DOHH2 (cell line): ENCODE results near the gene INSIG2.

Experiments
- H3F3A ChIP-seq: fragments of 200-600 bp; sonication (generic), shearing (Covaris generic); 2 replicates; pipeline ENCODE4 v1.6.0; 2016; ENCODE audit warnings: antibody characterized with exemption, mild to moderate bottlenecking; ENCODE audit not compliant: control insufficient read depth, insufficient read depth
- H3K27ac ChIP-seq: fragments of 200-600 bp; sonication (generic); 2 replicates; pipeline ENCODE4 v1.5.1; 2014; ENCODE audit warnings: low read depth, mild to moderate bottlenecking, low read length, moderate library complexity
- H3K27me3 ChIP-seq: fragments of 200-600 bp; sonication (generic); 2 replicates; pipeline ENCODE4 v1.6.1; 2014; ENCODE audit warnings: mild to moderate bottlenecking, low read length, mixed read lengths; ENCODE audit not compliant: control insufficient read depth
- H3K36me3 ChIP-seq: fragments of 200-600 bp; sonication (generic); 2 replicates; pipeline ENCODE4 v1.6.1; 2014; ENCODE audit warnings: mild to moderate bottlenecking, low read length, moderate library complexity, mixed read lengths; ENCODE audit not compliant: control insufficient read depth
- H3K4me1 ChIP-seq: fragments of 200-600 bp; sonication (generic); 2 replicates; pipeline ENCODE4 v1.6.1; 2014; ENCODE audit warnings: mild to moderate bottlenecking, low read length, mixed read lengths; ENCODE audit not compliant: control insufficient read depth
- H3K4me2 ChIP-seq: fragments of 200-600 bp; sonication (generic); 2 replicates; pipeline ENCODE4 v1.6.0; 2014; ENCODE audit warnings: mild to moderate bottlenecking, low read length, moderate library complexity
- H3K4me3 ChIP-seq: fragments of 200-600 bp; sonication (generic); 2 replicates; pipeline ENCODE4 v1.5.1; 2014; ENCODE audit warnings: mild to moderate bottlenecking, low read length, mixed read lengths
- H3K79me2 ChIP-seq: fragments of 200-600 bp; sonication (generic); 2 replicates; pipeline ENCODE4 v1.6.1; 2014; ENCODE audit warnings: mild to moderate bottlenecking, low read length, mixed read lengths; ENCODE audit not compliant: control insufficient read depth
- H3K9me2 ChIP-seq: fragments of 200-600 bp; sonication (generic); replicated peaks from 2 replicates; pipeline ENCODE4 v1.6.1; 2014; ENCODE audit warnings: mild to moderate bottlenecking, low read length, mixed read lengths; ENCODE audit not compliant: control insufficient read depth
- H3K9me3 ChIP-seq: fragments of 200-600 bp; sonication (generic); 2 replicates; pipeline ENCODE4 v1.6.1; 2014; ENCODE audit warnings: antibody characterized with exemption, low read length, mixed read lengths; ENCODE audit not compliant: control insufficient read depth, insufficient read depth
- H4K20me1 ChIP-seq: fragments of 200-600 bp; sonication (generic); 2 replicates; pipeline ENCODE4 v1.6.0; 2014; ENCODE audit warnings: low read depth, mild to moderate bottlenecking, antibody characterized with exemption, low read length, moderate library complexity; ENCODE audit not compliant: control insufficient read depth, insufficient read depth
- CTCF ChIP-seq: fragments of 200-600 bp; sonication (generic); IDR thresholded peaks from one replicate; pipeline ENCODE4 v1.5.1; 2014; ENCODE audit warnings: antibody characterized with exemption, mild to moderate bottlenecking, low read depth, low read length; ENCODE audit not compliant: poor library complexity, severe bottlenecking
- EZH2phosphoT487 ChIP-seq: fragments of 200-600 bp; sonication (generic); IDR thresholded peaks from 2 replicates; pipeline ENCODE4 v1.6.1; 2017; ENCODE audit warnings: borderline replicate concordance, mild to moderate bottlenecking, antibody characterized with exemption, low read length, moderate library complexity, mixed read lengths

Gene INSIG2

GRCh38 chr2:118103951-118104940 is 16.0 kb downstream of the INSIG2 start:
- H3K4me1 ChIP-seq, result no peaks in the 10 kb centered on the region
- H3K4me2 ChIP-seq, result no peak overlapping the region
- no peak overlapping the region for H3K4me3 ChIP-seq
- H3K9me3 ChIP-seq, result no peaks in the 10 kb centered on the region
- H3K79me2 ChIP-seq, result 0 out of 2 replicates have a peak, but pooled peaks cover 4% of the 10 kb centered on the region
- H3K27me3 ChIP-seq, result no peaks in the 10 kb centered on the region
- TF ChIP-seq EZH2phosphoT487 (no peak), CTCF (no peak)
- peaks cover 62% of the 10 kb centered on the region for H3K36me3 ChIP-seq
- H3K27ac ChIP-seq, result no peak overlapping the region
- H3K9me2 ChIP-seq, result no peaks in the 10 kb centered on the region
- no peaks in the 10 kb centered on the region for H3F3A ChIP-seq
- no peaks in the 10 kb centered on the region for H4K20me1 ChIP-seq

- TF ChIP-seq CTCF, result no peak
- no peak for TF ChIP-seq EZH2phosphoT487
- H4K20me1 ChIP-seq, result no peaks in the 10 kb centered on the region
- no peaks in the 10 kb centered on the region for H3F3A ChIP-seq
- peaks cover 65% of the 10 kb centered on the region for H3K36me3 ChIP-seq
- H3K79me2 ChIP-seq, result no peaks in the 10 kb centered on the region
- H3K9me2 ChIP-seq, result no peaks in the 10 kb centered on the region
- no peak overlapping the region for H3K4me2 ChIP-seq
- H3K4me1 ChIP-seq, result no peaks in the 10 kb centered on the region
- no peaks in the 10 kb centered on the region for H3K9me3 ChIP-seq
- no peaks in the 10 kb centered on the region for H3K27me3 ChIP-seq
- no peak overlapping the region for H3K4me3 ChIP-seq
- no peak overlapping the region for H3K27ac ChIP-seq
Measured at GRCh38 chr2:118105497-118105896, 17.2 kb downstream of the INSIG2 start.

- Histone ChIP-seq H3K79me2 (no peaks in the 10 kb centered on the region), H3K36me3 (peaks cover 56% of the 10 kb centered on the region), H3K4me3 (no peak overlapping the region), H4K20me1 (no peaks in the 10 kb centered on the region), H3K9me3 (no peaks in the 10 kb centered on the region), H3F3A (no peaks in the 10 kb centered on the region), H3K4me1 (no peaks in the 10 kb centered on the region), H3K27ac (no peak overlapping the region), H3K4me2 (no peak overlapping the region), H3K9me2 (no peaks in the 10 kb centered on the region), H3K27me3 (no peaks in the 10 kb centered on the region)
- TF ChIP-seq EZH2phosphoT487 (no peak), CTCF (no peak)
Measured at GRCh38 chr2:118106926-118107325, 18.7 kb downstream of the INSIG2 start.
